Endothelial cell of umbilical vein (primary cell): Measurements from ENCODE around the gene FABP1.

Experiments
- CTCF ChIP-seq, 2 donors: IDR thresholded peaks; 1 replicate in 1 of 2; 2 replicates in 1 of 2; pipeline ENCODE4 v1.5.1; 2011; ENCODE audit warnings: low read length in 2 of 2, mild to moderate bottlenecking in 2 of 2, moderate library complexity in 2 of 2, control low read depth in 1 of 2, inconsistent platforms in 1 of 2, low read depth in 1 of 2; ENCODE audit not compliant: insufficient read depth in 1 of 2; ENCODE audit errors: extremely low read depth in 1 of 2
- EZH2 ChIP-seq: IDR thresholded peaks from 2 replicates; pipeline ENCODE4 v1.6.1; 2012; ENCODE audit warnings: borderline replicate concordance, low read depth, mild to moderate bottlenecking, moderate library complexity, low read length, inconsistent platforms; ENCODE audit not compliant: severe bottlenecking
- MAX ChIP-seq: IDR thresholded peaks from 2 replicates; pipeline ENCODE4 v1.6.1; 2011; ENCODE audit not compliant: insufficient read depth, insufficient read length
- POLR2A ChIP-seq: IDR thresholded peaks from 2 replicates; pipeline ENCODE4 v1.6.1; 2012; ENCODE audit warnings: low read depth, mild to moderate bottlenecking, control low read depth, low read length
- POLR2AphosphoS5 ChIP-seq: IDR thresholded peaks from 2 replicates; pipeline ENCODE4 v1.6.1; 2012; ENCODE audit warnings: low read depth, mild to moderate bottlenecking, control low read depth, low read length, moderate library complexity; ENCODE audit not compliant: insufficient read depth

GRCh38 chr2:88136817-88137216, 9.0 kb upstream of the FABP1 start:
- TF ChIP-seq CTCF (IDR thresholded peaks at IDR 0.05; ENCODE audit: extremely low read depth in 1 of 2, insufficient read depth in 1 of 2, low read depth in 1 of 2, low read length in 2 of 2) (no peak), POLR2A (no peak), EZH2 (no peak), MAX (no peak), POLR2AphosphoS5 (no peak)
